H1 (cell line): ENCODE data around the gene GRHL3. TPM values are rescaled to one million over a fixed set of nuclear protein-coding genes. Genes with fewer than 3 reads are reported as not detected.

Source experiments
- BRCA1 ChIP-seq: IDR thresholded peaks from 2 replicates; pipeline ENCODE4 v1.6.1; 2012; ENCODE audit warnings: low read depth, low read length, improper control_type of control experiment
- SAP30 ChIP-seq: fragments of 300-600 bp; sonication (generic); IDR thresholded peaks from 2 replicates; pipeline ENCODE4 v1.7.1; 2012; ENCODE audit warnings: low read length, moderate library complexity, mild to moderate bottlenecking, inconsistent platforms; ENCODE audit not compliant: insufficient read depth, insufficient replicate concordance
- polyA plus RNA-seq, 7 experiments: library from polyadenylated mRNA; depleted of rRNA in 3 of 7; stranded (reverse) in 5 of 7; unstranded in 2 of 7; fragments of >200 nt in 5 of 7; fragments of 200-250 nt in 2 of 7; gene quantifications; 1 replicate in 5 of 7; 2 replicates in 1 of 7; 4 replicates in 1 of 7; pipeline versions ENCODE4 v1.2.1 to v1.2.3, GENCODE V29; 2011 to 2013; ENCODE audit warnings: missing spikeins in 2 of 7, mixed read lengths in 2 of 7
- total RNA-seq: library from RNA; stranded (reverse); fragmentation: NEBNext Ultra II Directional; extraction: Animal tissue kit (Norgen Biotek cat#: 25700); gene quantifications from 2 replicates; pipeline ENCODE4 v1.2.1, GENCODE V29; 2021

GRHL3 gene
- total and polyA plus RNA-seq, 2 of the 8 experiments (the other 6 are each of a cell fraction or from before 2014, with no cell fraction given), result 0.80 to 1.8 TPM

DNA sequence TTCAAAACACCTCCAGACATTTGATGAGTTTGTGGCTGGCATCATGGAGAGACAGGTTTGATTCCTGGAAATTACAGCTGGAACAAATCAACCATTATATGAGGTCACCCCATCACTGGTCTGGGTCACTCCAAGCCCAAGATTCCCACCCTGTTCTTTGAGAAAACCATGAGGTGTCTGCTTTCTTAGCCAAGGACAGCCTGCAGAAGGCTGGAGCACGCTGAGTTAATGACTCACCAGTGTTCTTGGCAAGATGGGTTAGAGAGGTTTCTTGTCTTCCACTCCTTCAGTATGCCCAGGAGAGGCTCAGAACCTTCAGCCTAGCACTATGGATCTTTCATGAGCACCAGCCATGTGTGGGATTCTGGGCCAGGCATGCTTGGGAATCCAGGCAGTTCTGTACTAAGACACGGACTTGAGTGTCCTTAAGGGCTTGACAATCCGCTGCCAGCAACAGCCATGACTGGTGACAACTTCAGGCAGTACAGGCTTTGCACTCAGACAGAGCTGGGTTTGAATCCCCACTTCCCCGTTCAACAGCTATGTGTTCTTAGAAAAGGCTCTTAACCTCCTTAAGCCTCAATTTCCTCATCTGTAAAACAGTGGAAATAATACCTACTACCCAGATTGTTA is 43.9 kb downstream of the GRHL3 start (continued):
- TF ChIP-seq SAP30 (no peak), BRCA1 (no peak)
